SK-N-SH treated with all-trans-retinoic acid at 6 μM for 48 hours (cell line): ENCODE results near the gene PRCP.

ENCODE experiments used
- ATAC-seq: fragments of 200-7000 bp; cut with Tn5 transposase; 3 replicates; pipeline ENCODE4 v1.9.1; 2020; ENCODE audit warnings: mild to moderate bottlenecking, moderate library complexity
- ARNTL ChIP-seq: fragments of 450-650 bp; formaldehyde crosslinking; IDR thresholded peaks from 2 replicates; pipeline ENCODE4 v1.5.0; 2020; ENCODE audit warnings: low read depth, mild to moderate bottlenecking, moderate library complexity, borderline replicate concordance
- BACH2 ChIP-seq: fragments of 250-450 bp; sonication (Bioruptor Pico); IDR thresholded peaks from 2 replicates; pipeline ENCODE4 v1.9.0; 2021; ENCODE audit warnings: mild to moderate bottlenecking, borderline replicate concordance
- CREB5 ChIP-seq: fragments of 250-450 bp; sonication (Bioruptor Pico); IDR thresholded peaks from 2 replicates; pipeline ENCODE4 v1.5.1; 2020; ENCODE audit warnings: low read depth, mild to moderate bottlenecking, moderate library complexity
- CSDC2 ChIP-seq: fragments of 250-450 bp; sonication (Bioruptor Pico); IDR thresholded peaks from 2 replicates; pipeline ENCODE4 v1.5.0; 2020; ENCODE audit warnings: mild to moderate bottlenecking, moderate library complexity
- CSRNP3 ChIP-seq: fragments of 250-450 bp; sonication (Bioruptor Pico); IDR thresholded peaks from 2 replicates; pipeline ENCODE4 v1.5.1; 2021; ENCODE audit warnings: mild to moderate bottlenecking, moderate library complexity
- ESRRG ChIP-seq: fragments of 250-450 bp; sonication (Bioruptor Pico); IDR thresholded peaks from 2 replicates; pipeline ENCODE4 v1.6.1; 2021; ENCODE audit warnings: mild to moderate bottlenecking
- GLIS3 ChIP-seq: fragments of 250-450 bp; sonication (Bioruptor Pico); IDR thresholded peaks from 2 replicates; pipeline ENCODE4 v1.5.0; 2020; ENCODE audit warnings: mild to moderate bottlenecking, moderate library complexity
- ISL1 ChIP-seq: fragments of 250-450 bp; sonication (Bioruptor Pico); IDR thresholded peaks from 2 replicates; pipeline ENCODE4 v2.1.2; 2022; ENCODE audit warnings: mild to moderate bottlenecking, moderate library complexity
- OSR1 ChIP-seq: fragments of 250-450 bp; sonication (Bioruptor Pico); IDR thresholded peaks from 2 replicates; pipeline ENCODE4 v1.8.0; 2022; ENCODE audit warnings: moderate library complexity, mild to moderate bottlenecking, inconsistent platforms
- PPARA ChIP-seq: fragments of 250-450 bp; sonication (Bioruptor Pico); IDR thresholded peaks from 2 replicates; pipeline ENCODE4 v1.5.0; 2020; ENCODE audit warnings: mild to moderate bottlenecking, borderline replicate concordance
- RARB ChIP-seq: fragments of 250-450 bp; sonication (Bioruptor Pico); IDR thresholded peaks from 2 replicates; pipeline ENCODE4 v1.8.0; 2021; ENCODE audit warnings: mild to moderate bottlenecking, moderate library complexity
- TCF4 ChIP-seq: fragments of 250-450 bp; sonication (Bioruptor Pico); IDR thresholded peaks from 2 replicates; pipeline ENCODE4 v1.8.0; 2021; ENCODE audit warnings: mild to moderate bottlenecking, moderate library complexity, borderline replicate concordance
- TOX ChIP-seq: fragments of 250-450 bp; sonication (Bioruptor Pico); IDR thresholded peaks from 2 replicates; pipeline ENCODE4 v1.8.0; 2021; ENCODE audit warnings: mild to moderate bottlenecking, moderate library complexity, borderline replicate concordance
- ZC3H10 ChIP-seq: fragments of 250-450 bp; sonication (Bioruptor Pico); IDR thresholded peaks from 2 replicates; pipeline ENCODE4 v1.5.1; 2021; ENCODE audit warnings: mild to moderate bottlenecking, moderate library complexity
- ZFP3 ChIP-seq: fragments of 250-450 bp; sonication (Bioruptor Pico); IDR thresholded peaks from 2 replicates; pipeline ENCODE4 v1.5.0; 2020; ENCODE audit warnings: mild to moderate bottlenecking, moderate library complexity
- ZFP30 ChIP-seq: fragments of 450-650 bp; formaldehyde crosslinking; IDR thresholded peaks from 2 replicates; pipeline ENCODE4 v1.5.0; 2022; ENCODE audit warnings: mild to moderate bottlenecking, moderate library complexity
- ZNF565 ChIP-seq: fragments of 450-650 bp; formaldehyde crosslinking; conservative IDR thresholded peaks from 2 replicates; pipeline ENCODE4 v1.5.0; 2020; ENCODE audit warnings: low read depth, mild to moderate bottlenecking, moderate library complexity
- ZNF70 ChIP-seq: fragments of 450-650 bp; formaldehyde crosslinking; IDR thresholded peaks from 2 replicates; pipeline ENCODE4 v1.5.0; 2020; ENCODE audit warnings: mild to moderate bottlenecking, moderate library complexity
- ZNF8 ChIP-seq: fragments of 450-650 bp; formaldehyde crosslinking; IDR thresholded peaks from 2 replicates; pipeline ENCODE4 v1.5.0; 2020; ENCODE audit warnings: mild to moderate bottlenecking, moderate library complexity
- TF ChIP-seq, protein P1 (sequence below): fragments of 250-450 bp; sonication (Bioruptor Pico); IDR thresholded peaks from 2 replicates; pipeline ENCODE4 v1.8.0; 2021; ENCODE audit warnings: low read depth, mild to moderate bottlenecking, moderate library complexity, borderline replicate concordance
- TF ChIP-seq, protein P2 (sequence below): fragments of 250-450 bp; sonication (Bioruptor Pico); IDR thresholded peaks from 2 replicates; pipeline ENCODE4 v1.8.0; 2020; ENCODE audit warnings: mild to moderate bottlenecking, moderate library complexity, borderline replicate concordance
- TF ChIP-seq, protein P3 (sequence below): fragments of 250-450 bp; sonication (Bioruptor Pico); IDR thresholded peaks from 2 replicates; pipeline ENCODE4 v1.5.0; 2020; ENCODE audit warnings: mild to moderate bottlenecking, moderate library complexity

PRCP gene

DNA sequence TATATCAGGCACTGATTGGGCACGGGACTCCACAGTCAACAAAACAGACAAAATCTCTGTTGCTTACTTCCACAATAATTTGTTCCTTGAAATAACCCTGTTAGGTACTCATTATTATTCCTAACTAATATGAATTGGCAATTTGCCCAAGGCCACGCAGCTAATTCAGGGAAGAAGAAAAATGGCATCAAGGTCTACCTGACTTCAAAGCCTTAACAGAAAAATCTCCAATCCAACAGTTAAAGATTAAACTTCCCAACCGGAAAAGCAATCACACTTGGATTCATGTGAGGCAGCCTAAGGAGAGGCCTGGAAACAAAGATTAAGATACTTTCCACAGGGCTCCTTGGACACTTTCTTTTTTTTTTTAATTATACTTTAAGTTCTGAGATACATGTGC is 68.9 kb downstream of the PRCP start (continued):
- TF ChIP-seq TOX (CRISPR knock-in tag): no peak
- no peak for TF ChIP-seq ZC3H10 (CRISPR knock-in tag)
- no peak for TF ChIP-seq ZNF8 (CRISPR knock-in tag)
- TF ChIP-seq ARNTL: no peak
- TF ChIP-seq TCF4: no peak
- TF ChIP-seq, protein P1, sequence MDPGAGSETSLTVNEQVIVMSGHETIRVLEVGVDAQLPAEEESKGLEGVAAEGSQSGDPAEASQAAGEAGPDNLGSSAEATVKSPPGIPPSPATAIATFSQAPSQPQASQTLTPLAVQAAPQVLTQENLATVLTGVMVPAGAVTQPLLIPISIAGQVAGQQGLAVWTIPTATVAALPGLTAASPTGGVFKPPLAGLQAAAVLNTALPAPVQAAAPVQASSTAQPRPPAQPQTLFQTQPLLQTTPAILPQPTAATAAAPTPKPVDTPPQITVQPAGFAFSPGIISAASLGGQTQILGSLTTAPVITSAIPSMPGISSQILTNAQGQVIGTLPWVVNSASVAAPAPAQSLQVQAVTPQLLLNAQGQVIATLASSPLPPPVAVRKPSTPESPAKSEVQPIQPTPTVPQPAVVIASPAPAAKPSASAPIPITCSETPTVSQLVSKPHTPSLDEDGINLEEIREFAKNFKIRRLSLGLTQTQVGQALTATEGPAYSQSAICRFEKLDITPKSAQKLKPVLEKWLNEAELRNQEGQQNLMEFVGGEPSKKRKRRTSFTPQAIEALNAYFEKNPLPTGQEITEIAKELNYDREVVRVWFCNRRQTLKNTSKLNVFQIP (CRISPR knock-in tag): no peak
- TF ChIP-seq ZFP3: no peak
- no peak for TF ChIP-seq OSR1 (CRISPR knock-in tag)
- TF ChIP-seq CREB5: no peak
- TF ChIP-seq BACH2 (CRISPR knock-in tag): no peak
- TF ChIP-seq GLIS3 (CRISPR knock-in tag): no peak

DNA sequence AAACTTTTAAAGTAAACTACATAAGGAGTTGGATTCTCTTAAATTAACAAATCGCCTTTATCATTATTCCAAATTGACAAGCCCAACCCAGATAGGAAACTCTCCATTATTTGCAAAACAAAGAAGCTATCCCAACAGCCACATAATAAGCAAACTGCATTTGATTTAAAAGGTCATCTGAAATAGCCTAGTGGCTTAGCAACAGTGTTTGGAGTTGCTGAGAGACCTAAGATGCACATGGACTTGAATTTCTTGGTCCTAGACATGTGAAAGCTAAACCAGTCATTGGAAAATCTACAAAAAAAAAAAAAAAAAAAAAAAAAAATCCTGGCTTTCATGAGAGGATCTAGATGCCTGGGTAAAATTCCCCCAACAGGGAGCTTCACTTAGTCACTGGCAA is 69.5 kb downstream of the PRCP start:
- TF ChIP-seq TCF4 (no peak), ZNF70 (CRISPR knock-in tag) (no peak), BACH2 (CRISPR knock-in tag) (no peak), ZNF565 (CRISPR knock-in tag) (no peak), ZNF8 (CRISPR knock-in tag) (no peak), ZC3H10 (CRISPR knock-in tag) (no peak), PPARA (CRISPR knock-in tag) (no peak), RARB (CRISPR knock-in tag) (no peak), ESRRG (no peak), CSDC2 (CRISPR knock-in tag) (no peak), CREB5 (no peak), ARNTL (no peak), OSR1 (CRISPR knock-in tag) (no peak), ZFP30 (CRISPR knock-in tag) (no peak), ISL1 (CRISPR knock-in tag) (no peak), CSRNP3 (CRISPR knock-in tag) (no peak), GLIS3 (CRISPR knock-in tag) (no peak)
- TF ChIP-seq, protein P2, sequence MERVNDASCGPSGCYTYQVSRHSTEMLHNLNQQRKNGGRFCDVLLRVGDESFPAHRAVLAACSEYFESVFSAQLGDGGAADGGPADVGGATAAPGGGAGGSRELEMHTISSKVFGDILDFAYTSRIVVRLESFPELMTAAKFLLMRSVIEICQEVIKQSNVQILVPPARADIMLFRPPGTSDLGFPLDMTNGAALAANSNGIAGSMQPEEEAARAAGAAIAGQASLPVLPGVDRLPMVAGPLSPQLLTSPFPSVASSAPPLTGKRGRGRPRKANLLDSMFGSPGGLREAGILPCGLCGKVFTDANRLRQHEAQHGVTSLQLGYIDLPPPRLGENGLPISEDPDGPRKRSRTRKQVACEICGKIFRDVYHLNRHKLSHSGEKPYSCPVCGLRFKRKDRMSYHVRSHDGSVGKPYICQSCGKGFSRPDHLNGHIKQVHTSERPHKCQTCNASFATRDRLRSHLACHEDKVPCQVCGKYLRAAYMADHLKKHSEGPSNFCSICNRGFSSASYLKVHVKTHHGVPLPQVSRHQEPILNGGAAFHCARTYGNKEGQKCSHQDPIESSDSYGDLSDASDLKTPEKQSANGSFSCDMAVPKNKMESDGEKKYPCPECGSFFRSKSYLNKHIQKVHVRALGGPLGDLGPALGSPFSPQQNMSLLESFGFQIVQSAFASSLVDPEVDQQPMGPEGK (CRISPR knock-in tag): no peak
- TF ChIP-seq, protein P3, sequence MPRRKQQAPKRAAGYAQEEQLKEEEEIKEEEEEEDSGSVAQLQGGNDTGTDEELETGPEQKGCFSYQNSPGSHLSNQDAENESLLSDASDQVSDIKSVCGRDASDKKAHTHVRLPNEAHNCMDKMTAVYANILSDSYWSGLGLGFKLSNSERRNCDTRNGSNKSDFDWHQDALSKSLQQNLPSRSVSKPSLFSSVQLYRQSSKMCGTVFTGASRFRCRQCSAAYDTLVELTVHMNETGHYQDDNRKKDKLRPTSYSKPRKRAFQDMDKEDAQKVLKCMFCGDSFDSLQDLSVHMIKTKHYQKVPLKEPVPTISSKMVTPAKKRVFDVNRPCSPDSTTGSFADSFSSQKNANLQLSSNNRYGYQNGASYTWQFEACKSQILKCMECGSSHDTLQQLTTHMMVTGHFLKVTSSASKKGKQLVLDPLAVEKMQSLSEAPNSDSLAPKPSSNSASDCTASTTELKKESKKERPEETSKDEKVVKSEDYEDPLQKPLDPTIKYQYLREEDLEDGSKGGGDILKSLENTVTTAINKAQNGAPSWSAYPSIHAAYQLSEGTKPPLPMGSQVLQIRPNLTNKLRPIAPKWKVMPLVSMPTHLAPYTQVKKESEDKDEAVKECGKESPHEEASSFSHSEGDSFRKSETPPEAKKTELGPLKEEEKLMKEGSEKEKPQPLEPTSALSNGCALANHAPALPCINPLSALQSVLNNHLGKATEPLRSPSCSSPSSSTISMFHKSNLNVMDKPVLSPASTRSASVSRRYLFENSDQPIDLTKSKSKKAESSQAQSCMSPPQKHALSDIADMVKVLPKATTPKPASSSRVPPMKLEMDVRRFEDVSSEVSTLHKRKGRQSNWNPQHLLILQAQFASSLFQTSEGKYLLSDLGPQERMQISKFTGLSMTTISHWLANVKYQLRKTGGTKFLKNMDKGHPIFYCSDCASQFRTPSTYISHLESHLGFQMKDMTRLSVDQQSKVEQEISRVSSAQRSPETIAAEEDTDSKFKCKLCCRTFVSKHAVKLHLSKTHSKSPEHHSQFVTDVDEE (CRISPR knock-in tag): no peak
- ATAC-seq: no peak
